ENCODE measurements around the gene ICAM1.

ICAM1 gene

DNA sequence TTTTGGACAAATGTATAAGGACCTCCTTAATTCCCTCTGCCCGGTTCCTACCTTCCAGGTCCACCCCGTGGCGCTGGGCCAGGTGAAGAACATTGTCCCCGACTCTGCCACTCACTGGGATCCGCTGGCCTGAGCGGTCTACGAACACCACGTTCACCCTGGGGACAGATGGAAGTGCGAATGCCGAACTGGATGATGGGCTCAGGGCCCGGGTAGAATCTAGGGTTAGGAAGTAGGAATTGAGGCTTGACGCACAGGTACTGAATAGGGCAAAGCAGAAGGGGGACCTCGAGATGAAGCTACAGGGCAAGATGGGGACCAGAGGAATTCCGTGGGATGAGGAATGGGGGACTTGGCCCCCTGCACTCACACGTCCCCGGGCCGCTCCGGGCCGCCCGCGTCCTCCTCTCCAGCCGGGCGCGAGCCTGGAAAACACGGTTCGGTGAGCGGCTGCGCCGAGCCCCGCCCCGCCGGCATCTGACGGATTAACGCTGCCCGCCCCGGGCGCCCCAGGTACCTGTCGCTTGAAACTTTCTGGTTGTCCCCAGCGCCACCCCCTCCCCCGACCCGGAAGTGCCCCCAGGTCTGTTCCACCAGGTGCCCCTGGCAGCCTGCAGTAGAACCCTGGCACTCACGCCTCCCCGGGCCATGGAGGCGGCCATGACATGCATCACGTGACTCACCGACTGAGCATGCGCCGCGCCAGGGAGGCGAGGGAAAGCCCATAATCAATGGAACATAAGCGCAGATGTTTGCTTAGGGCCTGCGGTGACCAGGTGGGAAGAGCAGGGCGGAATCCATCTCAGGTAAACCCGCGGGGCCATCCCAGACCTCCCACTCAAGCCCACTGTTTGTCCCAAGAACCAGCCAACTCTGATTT lies 44.7 kb downstream of the ICAM1 start, which contains the start of gene FDX2:
Gene FDX2, minus strand, starts transcription at position 681 of the 880 bp plus-strand sequence. Its CDS starts 19 bp downstream, at position 662.
- Histone ChIP-seq H3K4me1 (ENCODE audit: control insufficient read depth, insufficient read depth, low read length, poor library complexity, severe bottlenecking) (peaks cover 6% of the 10 kb centered on the region), H3K27ac (ENCODE audit: insufficient read depth, low read length, poor library complexity, severe bottlenecking) (peak within 1 kb of the TSS; percentile 50), H3K9me3 (ENCODE audit: control insufficient read depth, low read length) (no peaks in the 10 kb centered on the region), H3K4me3 (ENCODE audit: insufficient read depth, low read depth, low read length, poor library complexity, severe bottlenecking) (peak within 1 kb of the TSS; percentile 89), H3K27me3 (replicated peaks; ENCODE audit: control insufficient read depth, insufficient read depth, low read length, poor library complexity, severe bottlenecking) (no peaks in the 10 kb centered on the region), H3K36me3 (ENCODE audit: control insufficient read depth, insufficient read depth, low read length) (peaks cover 31% of the 10 kb centered on the region)
- DNase-seq = peak; percentile 84 to 92 (median 85)

DNA sequence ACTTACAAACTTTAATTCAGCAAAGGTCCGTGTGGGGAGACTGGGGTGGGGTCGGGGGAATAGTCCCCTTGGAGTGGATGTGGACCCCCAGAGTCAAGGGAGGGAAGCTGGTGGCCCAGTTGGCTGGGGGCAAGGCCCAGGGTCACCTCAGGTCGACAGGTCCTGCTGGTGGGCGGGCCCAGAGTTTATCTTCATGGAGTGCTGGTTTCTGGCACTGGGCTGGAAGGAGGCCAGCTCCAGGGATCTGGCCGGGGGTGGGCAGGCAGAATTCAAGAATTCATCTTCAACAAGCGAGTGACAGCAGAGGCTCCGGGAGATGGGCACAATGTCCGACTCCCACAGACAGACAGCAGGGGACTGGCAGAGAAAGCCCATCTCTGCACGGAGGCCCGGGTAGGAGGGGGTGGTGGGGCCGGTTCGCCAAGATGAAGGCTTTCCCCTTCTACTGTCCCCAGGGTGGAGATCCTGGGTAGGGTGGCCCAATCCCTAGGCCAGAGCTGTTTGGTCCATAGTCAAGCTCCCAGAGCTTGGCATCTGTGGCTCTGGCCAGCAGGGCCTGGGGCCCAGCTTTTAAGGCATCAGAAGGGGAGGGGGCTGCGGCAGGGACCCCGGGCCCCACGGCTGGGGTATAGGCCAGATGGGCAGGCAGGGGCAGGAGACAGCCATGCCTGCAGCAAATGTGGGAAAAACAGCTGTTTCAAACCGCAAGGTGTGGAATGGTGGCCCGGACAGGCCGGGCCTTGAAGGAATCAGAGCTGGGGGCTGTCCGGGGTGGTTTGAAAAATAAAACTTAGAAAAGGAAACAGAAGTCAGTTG lies 45.5 kb downstream of the ICAM1 start:
- peak overlapping the region; percentile 89 for H3K4me3 ChIP-seq (ENCODE audit: insufficient read depth, low read depth, low read length, poor library complexity, severe bottlenecking)
- peaks cover 39% of the 10 kb centered on the region for H3K36me3 ChIP-seq (ENCODE audit: control insufficient read depth, insufficient read depth, low read length)
- peaks cover 6% of the 10 kb centered on the region for H3K4me1 ChIP-seq (ENCODE audit: control insufficient read depth, insufficient read depth, low read length, poor library complexity, severe bottlenecking)
- H3K27me3 ChIP-seq (replicated peaks; ENCODE audit: control insufficient read depth, insufficient read depth, low read length, poor library complexity, severe bottlenecking) = no peaks in the 10 kb centered on the region
- no peak for DNase-seq
- H3K9me3 ChIP-seq (ENCODE audit: control insufficient read depth, low read length) = no peaks in the 10 kb centered on the region
- H3K27ac ChIP-seq (ENCODE audit: insufficient read depth, low read length, poor library complexity, severe bottlenecking) = peak overlapping the region; percentile 50

GRCh38 chr19:10317045-10317856 lies 46.3 kb downstream of the ICAM1 start:
- peaks cover 6% of the 10 kb centered on the region for H3K4me1 ChIP-seq (ENCODE audit: control insufficient read depth, insufficient read depth, low read length, poor library complexity, severe bottlenecking)
- no peak overlapping the region for H3K4me3 ChIP-seq (ENCODE audit: insufficient read depth, low read depth, low read length, poor library complexity, severe bottlenecking)
- H3K9me3 ChIP-seq (ENCODE audit: control insufficient read depth, low read length) = no peaks in the 10 kb centered on the region
- H3K27me3 ChIP-seq (replicated peaks; ENCODE audit: control insufficient read depth, insufficient read depth, low read length, poor library complexity, severe bottlenecking) = no peaks in the 10 kb centered on the region
- no peak for DNase-seq
- H3K36me3 ChIP-seq (ENCODE audit: control insufficient read depth, insufficient read depth, low read length) = peaks cover 48% of the 10 kb centered on the region
- H3K27ac ChIP-seq (ENCODE audit: insufficient read depth, low read length, poor library complexity, severe bottlenecking) = no peak overlapping the region

DNA sequence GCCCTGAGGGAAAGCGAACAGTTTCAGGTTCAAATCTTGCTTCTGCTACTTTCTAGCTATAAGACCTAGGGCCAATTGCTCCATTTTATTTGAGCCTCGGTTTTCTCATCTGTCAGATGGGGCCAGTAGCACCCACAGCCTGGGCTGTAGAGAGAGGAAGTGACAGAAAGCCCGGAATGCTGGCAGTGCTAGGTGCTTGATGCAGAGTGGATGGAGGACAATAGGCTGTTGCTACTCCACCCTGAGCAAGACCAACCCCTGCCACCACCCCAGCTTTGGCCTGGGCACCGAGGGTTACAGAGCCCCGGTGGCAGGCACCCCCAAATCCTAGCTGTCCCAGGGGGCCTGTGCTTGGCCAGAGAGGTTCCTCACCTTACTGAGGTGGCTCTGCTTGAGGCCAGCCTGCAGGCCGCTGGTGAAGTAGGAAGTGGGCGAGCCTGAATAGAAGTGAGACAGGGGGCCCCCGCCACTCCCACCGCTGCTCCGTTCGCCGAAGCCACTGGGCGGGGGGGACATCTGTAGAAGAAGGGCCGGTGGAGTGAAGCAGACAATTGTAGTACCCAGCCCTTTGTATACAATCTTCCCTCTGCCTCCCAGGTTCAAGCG lies 47.0 kb downstream of the ICAM1 start:
- Histone ChIP-seq H3K27me3 (replicated peaks; ENCODE audit: control insufficient read depth, insufficient read depth, low read length, poor library complexity, severe bottlenecking) (no peaks in the 10 kb centered on the region), H3K4me3 (ENCODE audit: insufficient read depth, low read depth, low read length, poor library complexity, severe bottlenecking) (no peak overlapping the region), H3K4me1 (ENCODE audit: control insufficient read depth, insufficient read depth, low read length, poor library complexity, severe bottlenecking) (peaks cover 6% of the 10 kb centered on the region), H3K27ac (ENCODE audit: insufficient read depth, low read length, poor library complexity, severe bottlenecking) (no peak overlapping the region), H3K36me3 (ENCODE audit: control insufficient read depth, insufficient read depth, low read length) (peaks cover 55% of the 10 kb centered on the region), H3K9me3 (ENCODE audit: control insufficient read depth, low read length) (no peaks in the 10 kb centered on the region)
- DNase-seq = no peak

- Histone ChIP-seq H3K36me3 (ENCODE audit: control insufficient read depth, insufficient read depth, low read length) (peaks cover 64% of the 10 kb centered on the region), H3K27me3 (replicated peaks; ENCODE audit: control insufficient read depth, insufficient read depth, low read length, poor library complexity, severe bottlenecking) (no peaks in the 10 kb centered on the region), H3K4me1 (ENCODE audit: control insufficient read depth, insufficient read depth, low read length, poor library complexity, severe bottlenecking) (peaks cover 6% of the 10 kb centered on the region), H3K9me3 (ENCODE audit: control insufficient read depth, low read length) (no peaks in the 10 kb centered on the region), H3K4me3 (ENCODE audit: insufficient read depth, low read depth, low read length, poor library complexity, severe bottlenecking) (no peak overlapping the region), H3K27ac (ENCODE audit: insufficient read depth, low read length, poor library complexity, severe bottlenecking) (no peak overlapping the region)
- DNase-seq = no peak
Measured at GRCh38 chr19:10318807-10319682, 48.1 kb downstream of the ICAM1 start.

GRCh38 chr19:10320602-10321416 lies 49.9 kb downstream of the ICAM1 start:
- Histone ChIP-seq H3K27me3 (replicated peaks; ENCODE audit: control insufficient read depth, insufficient read depth, low read length, poor library complexity, severe bottlenecking) (no peaks in the 10 kb centered on the region), H3K36me3 (ENCODE audit: control insufficient read depth, insufficient read depth, low read length) (peaks cover 77% of the 10 kb centered on the region), H3K9me3 (ENCODE audit: control insufficient read depth, low read length) (no peaks in the 10 kb centered on the region), H3K27ac (ENCODE audit: insufficient read depth, low read length, poor library complexity, severe bottlenecking) (no peak overlapping the region), H3K4me1 (ENCODE audit: control insufficient read depth, insufficient read depth, low read length, poor library complexity, severe bottlenecking) (no peaks in the 10 kb centered on the region), H3K4me3 (ENCODE audit: insufficient read depth, low read depth, low read length, poor library complexity, severe bottlenecking) (no peak overlapping the region)
- no peak for DNase-seq

DNA sequence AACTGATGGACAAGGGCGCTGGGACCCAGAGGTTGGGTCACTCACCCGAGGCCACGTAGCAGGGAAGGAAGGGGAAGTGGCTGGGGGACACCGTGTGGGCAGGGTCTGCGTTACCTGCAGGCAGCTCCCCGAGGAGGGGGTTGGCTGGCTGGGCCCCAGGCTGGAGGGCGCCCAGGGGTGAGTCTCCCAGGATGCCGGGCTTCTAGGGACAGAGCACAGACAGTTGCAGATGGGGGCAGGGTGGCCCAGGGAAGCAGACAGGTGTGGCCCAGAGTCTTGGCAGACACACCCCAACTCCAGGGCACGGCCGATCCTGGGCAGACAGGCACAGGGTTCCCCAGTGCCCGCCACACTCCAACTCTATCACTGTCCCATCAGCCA lies 50.5 kb downstream of the ICAM1 start:
- Histone ChIP-seq H3K4me1 (ENCODE audit: control insufficient read depth, insufficient read depth, low read length, poor library complexity, severe bottlenecking) (no peaks in the 10 kb centered on the region), H3K27ac (ENCODE audit: insufficient read depth, low read length, poor library complexity, severe bottlenecking) (no peak overlapping the region), H3K9me3 (ENCODE audit: control insufficient read depth, low read length) (no peaks in the 10 kb centered on the region), H3K4me3 (ENCODE audit: insufficient read depth, low read depth, low read length, poor library complexity, severe bottlenecking) (no peak overlapping the region), H3K27me3 (replicated peaks; ENCODE audit: control insufficient read depth, insufficient read depth, low read length, poor library complexity, severe bottlenecking) (no peaks in the 10 kb centered on the region), H3K36me3 (ENCODE audit: control insufficient read depth, insufficient read depth, low read length) (peaks cover 83% of the 10 kb centered on the region)
- no peak for DNase-seq

GRCh38 chr19:10321874-10322835 lies 51.2 kb downstream of the ICAM1 start:
- Histone ChIP-seq H3K4me1 (ENCODE audit: control insufficient read depth, insufficient read depth, low read length, poor library complexity, severe bottlenecking) (no peaks in the 10 kb centered on the region), H3K27ac (ENCODE audit: insufficient read depth, low read length, poor library complexity, severe bottlenecking) (no peak overlapping the region), H3K36me3 (ENCODE audit: control insufficient read depth, insufficient read depth, low read length) (peaks cover 86% of the 10 kb centered on the region), H3K4me3 (ENCODE audit: insufficient read depth, low read depth, low read length, poor library complexity, severe bottlenecking) (no peak overlapping the region), H3K9me3 (ENCODE audit: control insufficient read depth, low read length) (no peaks in the 10 kb centered on the region), H3K27me3 (replicated peaks; ENCODE audit: control insufficient read depth, insufficient read depth, low read length, poor library complexity, severe bottlenecking) (no peaks in the 10 kb centered on the region)
- no peak for DNase-seq

Data from effector memory CD4-positive, alpha-beta T cell (primary cell).